ENCODE data around the gene CBX7. TPM values are rescaled to one million over a fixed set of nuclear protein-coding genes. Genes with fewer than 3 reads are reported as not detected.

Gene CBX7
- total RNA-seq, 1 donor from 2014 or later = 11.6 TPM

- no peak overlapping the region for H3K4me3 Mint-ChIP-seq
- H3K4me1 Mint-ChIP-seq = peaks cover 44% of the 10 kb centered on the region
- H3K9me3 Mint-ChIP-seq = no peaks in the 10 kb centered on the region
Measured at GRCh38 chr22:39147335-39148025, 5.0 kb downstream of the CBX7 start.

GRCh38 chr22:39146256-39147101 lies 6.0 kb downstream of the CBX7 start:
- no peak for DNase-seq
- Mint-ChIP-seq H3K4me3 (peak overlapping the region; percentile 75), H3K4me1 (peaks cover 43% of the 10 kb centered on the region)

More at GRCh38 chr22:39147335-39148025, 5.0 kb downstream of the CBX7 start:
- DNase-seq = no peak
- intact Hi-C loops (cut with micrococcal nuclease) = no loop called here
- H3K36me3 Mint-ChIP-seq (ENCODE audit: low read depth) = peaks cover 9% of the 10 kb centered on the region
- no peak overlapping the region for H3K27ac Mint-ChIP-seq
- no peaks in the 10 kb centered on the region for H3K27me3 Mint-ChIP-seq

GRCh38 chr22:39144101-39144767 lies 8.2 kb downstream of the CBX7 start:
- intact Hi-C loops (cut with micrococcal nuclease) = loop anchor here (1.0 kb wide), 1 partner anchor 8 kb away; the partner anchor contains the start of gene CBX7
- no peaks in the 10 kb centered on the region for H3K27me3 Mint-ChIP-seq
- no peaks in the 10 kb centered on the region for H3K9me3 Mint-ChIP-seq
- peaks cover 2% of the 10 kb centered on the region for H3K36me3 Mint-ChIP-seq (ENCODE audit: low read depth)
- H3K4me3 Mint-ChIP-seq = peak overlapping the region; percentile 87
- H3K4me1 Mint-ChIP-seq = peaks cover 24% of the 10 kb centered on the region
- DNase-seq = peak; percentile 92
- peak overlapping the region; percentile 83 for H3K27ac Mint-ChIP-seq

More at GRCh38 chr22:39146256-39147101, 6.0 kb downstream of the CBX7 start:
- Mint-ChIP-seq H3K27ac (peak overlapping the region; percentile 75), H3K9me3 (no peaks in the 10 kb centered on the region), H3K36me3 (ENCODE audit: low read depth) (peaks cover 9% of the 10 kb centered on the region), H3K27me3 (no peaks in the 10 kb centered on the region)
- intact Hi-C loops (cut with micrococcal nuclease) = no loop called here

GRCh38 chr22:39142088-39142680 lies 10.3 kb downstream of the CBX7 start:
- Mint-ChIP-seq H3K4me3 (no peak overlapping the region), H3K9me3 (no peaks in the 10 kb centered on the region), H3K27ac (no peak overlapping the region), H3K4me1 (peaks cover 18% of the 10 kb centered on the region), H3K27me3 (no peaks in the 10 kb centered on the region), H3K36me3 (ENCODE audit: low read depth) (no peaks in the 10 kb centered on the region)
- intact Hi-C loops (cut with micrococcal nuclease) = no loop called here
- no peak for DNase-seq

- H3K27ac Mint-ChIP-seq = no peak overlapping the region
- H3K4me1 Mint-ChIP-seq = peaks cover 9% of the 10 kb centered on the region
- no peaks in the 10 kb centered on the region for H3K36me3 Mint-ChIP-seq (ENCODE audit: low read depth)
- DNase-seq = no peak
- intact Hi-C loops (cut with micrococcal nuclease) = no loop called here
- H3K27me3 Mint-ChIP-seq = no peaks in the 10 kb centered on the region
- no peaks in the 10 kb centered on the region for H3K9me3 Mint-ChIP-seq
- no peak overlapping the region for H3K4me3 Mint-ChIP-seq
Measured at GRCh38 chr22:39139933-39140332, 12.5 kb downstream of the CBX7 start.

- intact Hi-C loops (cut with micrococcal nuclease) = no loop called here
- Mint-ChIP-seq H3K27me3 (no peaks in the 10 kb centered on the region), H3K9me3 (no peaks in the 10 kb centered on the region), H3K4me1 (peaks cover 2% of the 10 kb centered on the region), H3K27ac (no peak overlapping the region), H3K36me3 (ENCODE audit: low read depth) (no peaks in the 10 kb centered on the region), H3K4me3 (no peak overlapping the region)
- DNase-seq = no peak
Measured at GRCh38 chr22:39138357-39138997, 14.0 kb downstream of the CBX7 start.

GRCh38 chr22:39136317-39136716 lies 16.2 kb downstream of the CBX7 start:
- no peak overlapping the region for H3K27ac Mint-ChIP-seq
- intact Hi-C loops (cut with micrococcal nuclease) = no loop called here
- H3K27me3 Mint-ChIP-seq = no peaks in the 10 kb centered on the region

GRCh38 chr22:39135092-39135896 lies 17.2 kb downstream of the CBX7 start:
- intact Hi-C loops (cut with micrococcal nuclease) = no loop called here
- peak; percentile 78 for DNase-seq
- Mint-ChIP-seq H3K27ac (no peak overlapping the region), H3K27me3 (no peaks in the 10 kb centered on the region), H3K4me1 (peaks cover 4% of the 10 kb centered on the region), H3K36me3 (ENCODE audit: low read depth) (no peaks in the 10 kb centered on the region), H3K4me3 (no peak overlapping the region), H3K9me3 (no peaks in the 10 kb centered on the region)

More at GRCh38 chr22:39136317-39136716, 16.2 kb downstream of the CBX7 start:
- no peaks in the 10 kb centered on the region for H3K9me3 Mint-ChIP-seq
- H3K4me3 Mint-ChIP-seq = no peak overlapping the region
- no peaks in the 10 kb centered on the region for H3K36me3 Mint-ChIP-seq (ENCODE audit: low read depth)
- peaks cover 2% of the 10 kb centered on the region for H3K4me1 Mint-ChIP-seq
- DNase-seq = no peak

- Mint-ChIP-seq H3K27me3 (no peaks in the 10 kb centered on the region), H3K9me3 (no peaks in the 10 kb centered on the region), H3K27ac (no peak overlapping the region), H3K4me1 (peaks cover 5% of the 10 kb centered on the region), H3K4me3 (no peak overlapping the region), H3K36me3 (ENCODE audit: low read depth) (no peaks in the 10 kb centered on the region)
- intact Hi-C loops (cut with micrococcal nuclease) = no loop called here
- no peak for DNase-seq
Measured at GRCh38 chr22:39134366-39135091, 18.0 kb downstream of the CBX7 start.

GRCh38 chr22:39133871-39134270 lies 18.6 kb downstream of the CBX7 start:
- H3K36me3 Mint-ChIP-seq (ENCODE audit: low read depth) = no peaks in the 10 kb centered on the region
- intact Hi-C loops (cut with micrococcal nuclease) = no loop called here
- H3K4me3 Mint-ChIP-seq = no peak overlapping the region
- no peaks in the 10 kb centered on the region for H3K27me3 Mint-ChIP-seq
- peaks cover 5% of the 10 kb centered on the region for H3K4me1 Mint-ChIP-seq
- no peaks in the 10 kb centered on the region for H3K9me3 Mint-ChIP-seq
- no peak overlapping the region for H3K27ac Mint-ChIP-seq
- DNase-seq = no peak

- no peak for DNase-seq
- Mint-ChIP-seq H3K9me3 (no peaks in the 10 kb centered on the region), H3K36me3 (ENCODE audit: low read depth) (no peaks in the 10 kb centered on the region), H3K4me1 (peaks cover 2% of the 10 kb centered on the region), H3K27me3 (no peaks in the 10 kb centered on the region), H3K27ac (no peak overlapping the region), H3K4me3 (no peak overlapping the region)
- intact Hi-C loops (cut with micrococcal nuclease) = no loop called here
Measured at GRCh38 chr22:39132871-39133524, 19.5 kb downstream of the CBX7 start.

- Mint-ChIP-seq H3K9me3 (no peaks in the 10 kb centered on the region), H3K4me1 (peaks cover 2% of the 10 kb centered on the region), H3K27me3 (no peaks in the 10 kb centered on the region), H3K36me3 (ENCODE audit: low read depth) (no peaks in the 10 kb centered on the region), H3K4me3 (no peak overlapping the region), H3K27ac (no peak overlapping the region)
- intact Hi-C loops (cut with micrococcal nuclease) = no loop called here
- DNase-seq = no peak
Measured at GRCh38 chr22:39132281-39132680, 20.2 kb downstream of the CBX7 start.

Measured in activated CD4-positive, alpha-beta T cell treated with anti-CD3 and anti-CD28 coated beads, Interleukin-2, amount 10 ng/mL, durations not matched to agents 24 days and 14 days (primary cell).